ENCODE measurements around the gene LRRC30. TPM values are rescaled to one million over a fixed set of nuclear protein-coding genes. Genes with fewer than 3 reads are reported as not detected.

The LRRC30 gene
- total RNA-seq, 2 donors from 2014 or later: not detected

DNA sequence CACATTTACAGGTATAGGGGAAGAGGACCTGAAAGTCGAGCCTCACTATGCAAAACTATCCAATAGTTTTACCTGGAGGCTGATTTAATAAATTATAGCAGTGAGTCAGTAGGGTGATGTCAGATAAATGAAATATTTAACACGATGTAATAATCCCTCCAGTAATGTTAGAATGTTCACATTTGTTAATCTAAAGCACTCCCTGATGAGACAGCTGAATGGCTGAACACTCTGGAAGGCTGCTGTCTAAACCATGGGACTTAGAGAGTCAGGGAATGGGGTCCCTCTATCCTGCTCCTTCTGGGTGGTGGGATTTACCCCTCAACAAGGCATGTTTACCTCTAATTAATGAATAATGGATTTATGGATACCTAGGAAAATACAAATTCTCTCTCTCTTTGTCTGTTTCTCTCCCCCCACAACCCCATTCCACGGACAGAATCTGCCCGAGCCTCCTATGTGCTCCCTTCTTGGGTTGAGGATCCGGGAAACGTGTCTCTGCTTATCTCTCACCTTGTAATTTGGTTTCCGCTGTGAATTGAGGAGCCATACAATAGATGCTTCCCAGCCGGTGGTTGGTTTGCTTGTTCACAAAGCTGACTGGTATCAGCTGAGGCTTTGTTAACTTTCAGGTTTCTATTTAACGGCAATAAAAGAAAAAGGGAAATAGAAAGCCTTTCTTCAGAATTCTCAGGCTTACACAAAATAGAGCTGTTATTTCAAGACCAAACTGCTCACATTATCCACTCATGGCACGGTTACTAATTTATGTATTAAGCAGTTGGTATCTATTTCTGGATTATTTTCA, 25.9 kb downstream of the LRRC30 start:
- no peaks in the 10 kb centered on the region for H3K9me3 ChIP-seq (ENCODE audit: control insufficient read depth, low read length)
- H3K36me3 Mint-ChIP-seq (ENCODE audit: low read depth): no peaks in the 10 kb centered on the region
- peak overlapping the region; percentile 40 for H3K4me3 Mint-ChIP-seq
- H3K4me1 Mint-ChIP-seq: peaks cover 37% of the 10 kb centered on the region
- no peaks in the 10 kb centered on the region for H3K27me3 Mint-ChIP-seq (ENCODE audit: insufficient read depth)
- TF ChIP-seq, protein P1, sequence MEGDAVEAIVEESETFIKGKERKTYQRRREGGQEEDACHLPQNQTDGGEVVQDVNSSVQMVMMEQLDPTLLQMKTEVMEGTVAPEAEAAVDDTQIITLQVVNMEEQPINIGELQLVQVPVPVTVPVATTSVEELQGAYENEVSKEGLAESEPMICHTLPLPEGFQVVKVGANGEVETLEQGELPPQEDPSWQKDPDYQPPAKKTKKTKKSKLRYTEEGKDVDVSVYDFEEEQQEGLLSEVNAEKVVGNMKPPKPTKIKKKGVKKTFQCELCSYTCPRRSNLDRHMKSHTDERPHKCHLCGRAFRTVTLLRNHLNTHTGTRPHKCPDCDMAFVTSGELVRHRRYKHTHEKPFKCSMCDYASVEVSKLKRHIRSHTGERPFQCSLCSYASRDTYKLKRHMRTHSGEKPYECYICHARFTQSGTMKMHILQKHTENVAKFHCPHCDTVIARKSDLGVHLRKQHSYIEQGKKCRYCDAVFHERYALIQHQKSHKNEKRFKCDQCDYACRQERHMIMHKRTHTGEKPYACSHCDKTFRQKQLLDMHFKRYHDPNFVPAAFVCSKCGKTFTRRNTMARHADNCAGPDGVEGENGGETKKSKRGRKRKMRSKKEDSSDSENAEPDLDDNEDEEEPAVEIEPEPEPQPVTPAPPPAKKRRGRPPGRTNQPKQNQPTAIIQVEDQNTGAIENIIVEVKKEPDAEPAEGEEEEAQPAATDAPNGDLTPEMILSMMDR (conservative IDR thresholded peaks at IDR 0.05): no peak
- no peaks in the 10 kb centered on the region for H3K36me3 ChIP-seq (ENCODE audit: control insufficient read depth, insufficient read depth, low read length)
- peak overlapping the region; percentile 74 for H3K27ac Mint-ChIP-seq
- no peak overlapping the region for H3K9ac ChIP-seq (ENCODE audit: extremely low read depth, low read length, poor library complexity, severe bottlenecking)
- H3K9me3 Mint-ChIP-seq: peaks cover under 1% of the 10 kb centered on the region
- H3K4me3 ChIP-seq (ENCODE audit: low read length): peak overlapping the region; percentile 30
- H3K27ac ChIP-seq (ENCODE audit: low read depth, low read length): peak overlapping the region; percentile 19
- H3K27me3 ChIP-seq (ENCODE audit: control insufficient read depth, insufficient read depth, low read length, poor library complexity, severe bottlenecking): no peaks in the 10 kb centered on the region
- WGBS, 2 experiments (ENCODE audit: insufficient coverage in 1 of 2, insufficient read length in 1 of 2): 36 to 47% methylated on average over 7 to 9 of the region's 10 CpGs
- H3K4me1 ChIP-seq (ENCODE audit: control insufficient read depth, insufficient read depth, low read length): no peaks in the 10 kb centered on the region
- peak; percentile 70 for DNase-seq

DNA sequence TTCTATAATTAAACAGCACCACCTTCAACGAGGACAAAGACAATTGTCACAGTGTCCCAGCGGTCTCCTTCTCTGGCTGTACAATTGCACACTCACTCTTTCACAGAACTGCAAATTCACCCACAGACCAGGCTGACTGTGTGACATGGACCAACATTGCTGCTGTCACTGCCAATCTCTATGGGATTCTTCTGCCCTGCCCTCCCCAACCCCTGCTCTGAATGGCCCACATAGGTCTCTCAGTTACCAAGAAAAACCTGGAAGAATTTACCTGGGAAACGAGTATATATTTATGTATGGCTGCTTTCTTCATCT, 26.5 kb downstream of the LRRC30 start:
- Histone ChIP-seq H3K9ac (ENCODE audit: extremely low read depth, low read length, poor library complexity, severe bottlenecking) (no peak overlapping the region), H3K27me3 (ENCODE audit: control insufficient read depth, insufficient read depth, low read length, poor library complexity, severe bottlenecking) (no peaks in the 10 kb centered on the region), H3K27ac (ENCODE audit: low read depth, low read length) (no peak overlapping the region), H3K9me3 (ENCODE audit: control insufficient read depth, low read length) (no peaks in the 10 kb centered on the region), H3K4me3 (ENCODE audit: low read length) (peak overlapping the region; percentile 30), H3K4me1 (ENCODE audit: control insufficient read depth, insufficient read depth, low read length) (no peaks in the 10 kb centered on the region), H3K36me3 (ENCODE audit: control insufficient read depth, insufficient read depth, low read length) (no peaks in the 10 kb centered on the region)
- TF ChIP-seq, protein P1 (conservative IDR thresholded peaks at IDR 0.05): no peak
- Mint-ChIP-seq H3K27ac (peak overlapping the region; percentile 74), H3K27me3 (ENCODE audit: insufficient read depth) (no peaks in the 10 kb centered on the region), H3K9me3 (no peaks in the 10 kb centered on the region), H3K4me3 (peak overlapping the region; percentile 40), H3K4me1 (peaks cover 33% of the 10 kb centered on the region), H3K36me3 (ENCODE audit: low read depth) (no peaks in the 10 kb centered on the region)
- no peak for DNase-seq
- 74 to 85% methylated on average over 2 to 3 of the region's 3 CpGs for WGBS, 2 experiments (ENCODE audit: insufficient coverage in 1 of 2, insufficient read length in 1 of 2)

DNA sequence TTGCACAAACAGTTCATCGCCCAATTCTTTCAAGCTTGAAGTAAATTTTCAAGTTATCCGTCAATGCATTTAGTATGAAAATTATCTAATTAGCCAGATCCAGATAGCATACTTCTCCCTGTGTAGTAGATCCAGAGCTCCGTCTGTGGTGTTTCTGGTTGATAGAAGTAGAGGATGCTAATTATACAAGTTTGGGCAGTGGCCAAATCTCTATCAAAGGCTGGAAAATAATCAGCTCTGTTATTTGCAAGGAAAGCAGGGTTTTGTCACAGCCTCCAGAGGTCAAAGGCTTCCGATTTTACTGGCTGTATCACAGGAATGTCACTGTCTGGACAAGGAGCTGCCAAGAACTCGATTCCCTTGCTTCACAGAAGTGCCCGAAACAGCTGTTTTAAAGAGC, 28.6 kb downstream of the LRRC30 start:
- H3K27ac Mint-ChIP-seq: no peak overlapping the region
- Histone ChIP-seq H3K4me1 (ENCODE audit: control insufficient read depth, insufficient read depth, low read length) (no peaks in the 10 kb centered on the region), H3K9me3 (ENCODE audit: control insufficient read depth, low read length) (no peaks in the 10 kb centered on the region), H3K27me3 (ENCODE audit: control insufficient read depth, insufficient read depth, low read length, poor library complexity, severe bottlenecking) (no peaks in the 10 kb centered on the region), H3K9ac (ENCODE audit: extremely low read depth, low read length, poor library complexity, severe bottlenecking) (no peak overlapping the region), H3K27ac (ENCODE audit: low read depth, low read length) (no peak overlapping the region), H3K4me3 (ENCODE audit: low read length) (no peak overlapping the region), H3K36me3 (ENCODE audit: control insufficient read depth, insufficient read depth, low read length) (no peaks in the 10 kb centered on the region)
- 90 to 92% methylated on average over 5 to 6 of the region's 6 CpGs for WGBS, 2 experiments (ENCODE audit: insufficient coverage in 1 of 2, insufficient read length in 1 of 2)
- H3K9me3 Mint-ChIP-seq: no peaks in the 10 kb centered on the region
- H3K4me1 Mint-ChIP-seq: peaks cover 33% of the 10 kb centered on the region
- no peaks in the 10 kb centered on the region for H3K36me3 Mint-ChIP-seq (ENCODE audit: low read depth)
- no peak overlapping the region for H3K4me3 Mint-ChIP-seq
- TF ChIP-seq, protein P1 (conservative IDR thresholded peaks at IDR 0.05): no peak
- DNase-seq: no peak
- H3K27me3 Mint-ChIP-seq (ENCODE audit: insufficient read depth): no peaks in the 10 kb centered on the region

Measured in endodermal cell (in vitro differentiated cells).